Measurements from ENCODE around the gene HOXA10.

HOXA10 gene

DNA sequence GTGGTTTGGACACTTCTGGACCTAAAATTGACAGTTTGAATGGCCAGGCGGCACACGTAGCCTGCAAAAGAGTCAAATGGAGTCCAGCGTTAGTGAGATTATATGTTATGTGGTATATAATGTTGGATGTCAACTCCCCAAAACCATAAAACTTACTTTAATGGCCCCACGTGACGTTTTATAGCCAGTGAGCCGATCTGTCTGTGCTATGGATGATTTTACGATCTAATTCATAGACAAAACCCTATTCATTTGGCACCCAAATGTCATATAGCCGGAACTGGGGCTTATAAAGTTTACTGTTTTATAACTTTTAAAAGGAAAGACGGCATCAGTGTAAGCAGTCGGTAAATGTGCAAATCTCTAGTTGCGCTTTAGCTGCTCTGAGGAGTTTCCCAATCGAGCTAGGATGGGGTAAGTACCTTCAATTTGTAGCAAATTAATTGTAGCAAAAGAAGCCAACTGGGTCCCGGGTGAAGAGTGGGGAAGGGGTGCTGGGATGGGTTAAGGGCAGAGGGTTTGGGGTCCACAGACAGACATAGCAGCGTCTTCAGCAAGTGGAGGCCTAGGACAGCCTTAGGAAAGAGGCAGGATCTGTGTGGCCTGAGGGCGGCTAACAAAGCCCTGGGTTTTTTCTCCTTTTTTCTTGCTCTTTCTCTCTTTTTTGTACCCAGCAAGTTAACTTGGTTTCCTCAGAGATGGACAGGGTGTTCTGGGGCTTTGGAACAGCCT, 33.8 kb downstream of the HOXA10 start:
- no peak for DNase-seq (ENCODE audit: low spot score)
- TF ChIP-seq, protein P1, sequence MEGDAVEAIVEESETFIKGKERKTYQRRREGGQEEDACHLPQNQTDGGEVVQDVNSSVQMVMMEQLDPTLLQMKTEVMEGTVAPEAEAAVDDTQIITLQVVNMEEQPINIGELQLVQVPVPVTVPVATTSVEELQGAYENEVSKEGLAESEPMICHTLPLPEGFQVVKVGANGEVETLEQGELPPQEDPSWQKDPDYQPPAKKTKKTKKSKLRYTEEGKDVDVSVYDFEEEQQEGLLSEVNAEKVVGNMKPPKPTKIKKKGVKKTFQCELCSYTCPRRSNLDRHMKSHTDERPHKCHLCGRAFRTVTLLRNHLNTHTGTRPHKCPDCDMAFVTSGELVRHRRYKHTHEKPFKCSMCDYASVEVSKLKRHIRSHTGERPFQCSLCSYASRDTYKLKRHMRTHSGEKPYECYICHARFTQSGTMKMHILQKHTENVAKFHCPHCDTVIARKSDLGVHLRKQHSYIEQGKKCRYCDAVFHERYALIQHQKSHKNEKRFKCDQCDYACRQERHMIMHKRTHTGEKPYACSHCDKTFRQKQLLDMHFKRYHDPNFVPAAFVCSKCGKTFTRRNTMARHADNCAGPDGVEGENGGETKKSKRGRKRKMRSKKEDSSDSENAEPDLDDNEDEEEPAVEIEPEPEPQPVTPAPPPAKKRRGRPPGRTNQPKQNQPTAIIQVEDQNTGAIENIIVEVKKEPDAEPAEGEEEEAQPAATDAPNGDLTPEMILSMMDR (IDR thresholded peaks at IDR 0.05; ENCODE audit: extremely low read depth, missing control alignments): no peak

GRCh38 chr7:27139334-27140125, 34.6 kb downstream of the HOXA10 start:
- DNase-seq (ENCODE audit: low spot score): no peak
- TF ChIP-seq, protein P1 (IDR thresholded peaks at IDR 0.05; ENCODE audit: extremely low read depth, missing control alignments): no peak

- no peak for DNase-seq (ENCODE audit: low spot score)
- TF ChIP-seq, protein P1 (IDR thresholded peaks at IDR 0.05; ENCODE audit: extremely low read depth, missing control alignments): no peak
Measured at GRCh38 chr7:27138985-27139333, 35.2 kb downstream of the HOXA10 start.

DNA sequence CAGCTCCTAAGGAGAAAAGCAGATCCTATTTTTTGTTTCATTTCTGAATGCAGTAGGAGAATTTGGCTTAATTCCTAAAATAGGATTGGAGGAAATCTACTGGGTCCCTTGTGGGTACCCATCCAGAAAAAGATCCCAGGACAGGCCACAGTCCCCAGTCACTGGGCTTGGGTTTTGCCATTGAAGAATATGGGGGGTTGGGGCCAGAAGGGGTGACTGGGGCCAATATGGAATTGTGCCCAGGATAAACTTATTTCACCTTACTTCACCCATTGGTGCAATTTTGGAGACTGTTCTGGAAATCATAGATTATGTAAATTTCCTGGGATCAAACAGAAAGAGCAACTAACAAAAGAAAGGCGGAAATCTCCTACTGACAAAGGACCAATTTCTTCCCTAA, 35.6 kb downstream of the HOXA10 start:
- TF ChIP-seq, protein P1 (IDR thresholded peaks at IDR 0.05; ENCODE audit: extremely low read depth, missing control alignments): no peak
- DNase-seq (ENCODE audit: low spot score): no peak

DNA sequence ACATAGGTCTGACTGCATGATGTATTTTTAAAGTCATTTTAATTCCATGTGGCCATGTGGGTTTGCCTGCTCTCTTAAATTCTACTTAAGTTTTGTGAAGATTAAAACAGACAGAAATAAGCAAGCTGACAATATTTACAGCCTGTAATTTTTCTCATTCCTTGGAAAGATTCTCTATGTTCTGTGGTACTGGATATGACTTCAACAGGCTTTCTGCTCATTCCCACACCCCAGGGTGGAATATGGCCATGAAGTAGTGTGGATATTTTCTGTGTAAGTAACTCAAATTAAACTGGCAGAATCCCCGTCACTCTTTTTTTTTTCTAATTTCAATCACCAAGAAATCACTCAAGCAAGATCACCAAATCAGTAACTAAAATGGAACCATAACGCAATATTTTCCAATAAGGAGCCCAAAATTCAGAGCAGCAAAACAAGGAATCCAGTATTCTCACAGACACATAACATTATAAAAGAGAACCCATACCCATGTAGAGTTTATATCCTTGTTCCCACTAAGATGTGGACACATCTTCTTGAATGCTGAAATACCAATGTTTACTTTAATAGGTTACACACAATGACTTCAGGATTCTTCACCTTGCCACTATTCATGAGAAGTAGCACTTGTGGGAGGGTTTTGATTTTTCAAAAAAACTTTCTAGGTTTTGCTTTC, 36.3 kb downstream of the HOXA10 start:
- no peak for DNase-seq (ENCODE audit: low spot score)
- TF ChIP-seq, protein P1 (IDR thresholded peaks at IDR 0.05; ENCODE audit: extremely low read depth, missing control alignments): no peak

DNA sequence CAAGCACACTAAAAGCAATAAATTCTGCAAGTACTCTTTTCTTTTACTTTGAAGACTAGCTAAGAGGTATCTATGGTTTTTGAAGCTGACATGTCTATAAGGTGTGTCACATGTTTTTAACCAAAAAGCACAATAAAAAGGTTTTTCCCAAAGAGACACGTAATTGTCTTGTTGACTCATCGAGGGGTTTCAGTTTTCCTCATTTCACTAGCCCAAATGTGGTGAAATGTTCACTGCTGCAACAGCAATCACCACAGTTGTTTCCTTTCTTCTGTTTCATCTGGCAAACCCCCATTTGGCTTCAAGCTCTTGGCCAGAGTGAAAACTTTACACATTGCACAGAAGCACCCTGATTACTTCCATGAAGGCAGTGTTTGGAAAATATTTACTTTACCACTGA, 39.7 kb downstream of the HOXA10 start:
- TF ChIP-seq, protein P1 (IDR thresholded peaks at IDR 0.05; ENCODE audit: extremely low read depth, missing control alignments): no peak
- no peak for DNase-seq (ENCODE audit: low spot score)

All from GM20000 (cell line).